ENCODE results near the gene SALL1.

The SALL1 gene

GRCh38 chr16:51150888-51151320 is at the start of gene SALL1:
TSS of gene SALL1 (minus strand) at chr16:51151270. CDS start at chr16:51151241, 29 bp downstream.
- DNase-seq: no peak

DNA sequence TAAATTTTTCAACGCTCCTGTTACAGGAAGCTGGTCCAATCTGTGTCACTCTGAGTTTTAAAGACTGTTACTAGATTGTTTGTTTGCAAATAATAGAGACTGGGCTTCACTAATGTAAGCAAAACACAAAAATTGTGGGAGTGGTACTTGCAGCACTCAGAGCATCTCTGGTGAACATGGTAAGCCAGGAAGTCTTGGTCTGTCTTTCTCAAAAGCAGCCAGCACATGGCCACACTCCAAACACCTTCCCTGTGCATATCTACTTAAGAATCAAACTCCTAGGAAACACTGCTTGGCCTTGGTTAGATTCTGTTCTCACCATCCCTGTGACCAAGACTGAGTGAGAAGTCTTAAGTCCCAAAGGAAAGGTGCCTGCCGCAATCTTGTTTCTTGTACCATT is 49.7 kb upstream of the SALL1 start:
- DNase-seq: no peak

- DNase-seq: no peak
These were observed 47.1 kb upstream of the SALL1 start for GRCh38 chr16:51197953-51198748.

- DNase-seq: no peak
These were observed 42.8 kb upstream of the SALL1 start for GRCh38 chr16:51193879-51194278.

DNA sequence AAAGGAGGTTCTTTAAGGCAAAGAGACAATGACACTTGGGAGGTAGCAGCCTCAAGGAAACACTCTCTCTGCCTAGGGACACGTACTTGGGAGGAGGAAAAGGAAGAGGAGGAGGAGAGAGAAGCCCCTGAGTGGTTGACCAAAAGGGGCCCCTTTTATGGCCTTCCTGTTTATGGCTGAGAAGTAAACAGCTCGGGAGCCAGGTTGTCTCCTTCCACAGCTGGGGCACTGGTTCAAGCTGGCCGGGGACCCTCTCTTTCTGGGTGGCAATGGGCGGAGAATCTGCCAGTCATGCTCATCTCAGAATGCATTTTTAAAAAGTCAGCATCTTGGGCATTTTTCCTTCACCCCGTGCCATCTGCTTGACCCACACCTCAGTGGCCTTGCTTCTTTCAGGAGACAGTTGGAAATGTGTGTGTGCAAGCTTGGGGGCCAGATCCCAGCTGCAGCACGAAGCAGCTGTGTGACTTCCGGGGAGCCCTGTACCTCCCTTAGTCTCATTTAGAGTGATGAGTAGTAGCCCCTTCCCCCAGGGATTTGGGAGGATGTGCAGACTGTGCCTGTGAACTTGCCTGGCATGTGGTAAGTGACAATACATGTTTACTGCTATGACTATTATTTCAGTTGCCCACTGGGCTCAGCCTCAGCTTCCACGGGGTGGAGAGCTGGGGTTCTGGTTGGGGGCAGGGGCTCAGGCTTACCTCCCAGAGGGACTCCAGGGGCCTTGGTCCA is 33.8 kb upstream of the SALL1 start:
- no peak for DNase-seq

- no peak for DNase-seq
These were observed 30.4 kb upstream of the SALL1 start for GRCh38 chr16:51181503-51181811.

GRCh38 chr16:51180719-51181502 is 29.8 kb upstream of the SALL1 start:
- DNase-seq: no peak

DNA sequence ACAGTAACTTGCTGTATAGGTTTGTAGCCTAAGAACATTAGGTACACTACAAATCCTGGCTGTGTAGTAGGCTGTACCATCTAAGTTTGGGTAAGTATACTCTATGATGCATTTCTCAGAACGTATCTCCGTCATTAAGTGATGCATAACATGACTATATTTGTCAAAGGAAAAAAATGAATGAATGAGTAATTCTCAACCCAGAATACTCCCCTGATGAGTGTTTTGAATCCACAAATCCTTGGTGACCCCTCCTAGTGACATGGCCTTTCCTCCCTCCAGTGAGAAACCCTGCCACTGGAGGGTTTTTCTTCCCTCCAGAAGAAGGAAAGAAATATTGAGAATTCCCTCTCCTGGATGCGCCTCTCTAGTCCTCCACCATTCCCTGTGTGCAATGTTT is 24.0 kb upstream of the SALL1 start:
- DNase-seq: no peak

DNA sequence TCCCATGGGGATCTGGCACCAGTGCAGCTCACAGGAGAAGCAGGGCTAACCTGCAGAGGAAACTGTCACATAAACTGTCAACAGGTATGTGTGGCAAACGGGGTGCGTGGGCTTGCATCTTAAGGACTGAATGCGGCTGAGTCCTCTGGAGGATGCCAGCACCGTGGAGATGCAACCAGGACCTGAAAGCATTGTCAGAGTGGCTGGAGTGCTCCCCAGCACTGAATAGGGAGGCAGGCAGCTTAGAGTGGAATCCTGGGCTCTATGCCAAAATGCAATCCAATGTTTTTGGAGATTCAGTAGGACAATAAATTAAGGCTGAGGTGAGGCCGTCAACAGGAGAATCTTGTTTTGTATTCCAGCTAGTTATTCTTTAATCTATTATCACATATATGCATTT is 21.3 kb upstream of the SALL1 start:
- no peak for DNase-seq

GRCh38 chr16:51168755-51169154 is 17.7 kb upstream of the SALL1 start:
- no peak for DNase-seq

DNA sequence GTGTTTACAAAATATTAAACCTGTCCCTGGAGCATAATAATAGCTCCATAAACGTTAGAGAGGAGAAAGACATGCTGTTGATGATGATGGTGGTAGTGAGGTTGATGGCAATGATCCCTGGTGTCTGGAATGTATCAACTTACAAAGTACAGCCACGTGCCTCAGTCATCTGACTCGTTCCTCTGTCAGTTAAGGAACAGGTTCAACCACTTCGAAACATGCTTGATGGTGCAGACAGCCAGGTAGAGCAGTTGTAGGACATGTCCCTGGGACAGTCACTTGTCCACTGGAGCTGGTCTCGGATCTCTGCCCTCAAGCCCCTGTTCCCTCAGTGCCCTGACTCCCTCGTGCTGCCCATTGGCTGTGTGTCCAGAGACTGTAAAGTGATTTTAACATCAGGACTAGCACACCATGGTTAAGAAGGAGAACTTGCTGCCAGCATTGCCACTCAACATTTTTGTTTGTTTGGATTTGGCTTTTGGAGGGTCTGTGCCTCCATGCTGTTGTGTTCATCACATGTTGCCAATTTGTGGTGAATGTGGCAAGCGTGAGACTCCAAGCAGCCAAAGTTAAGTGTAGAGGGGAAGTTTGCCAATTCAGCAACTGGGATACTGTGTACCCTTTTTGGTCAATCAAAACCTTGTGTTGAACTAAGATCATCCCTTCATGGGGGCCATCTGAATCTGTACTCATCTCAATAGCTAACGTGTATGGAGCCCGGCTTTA is 16.3 kb upstream of the SALL1 start:
- peak; percentile 36 for DNase-seq

DNA sequence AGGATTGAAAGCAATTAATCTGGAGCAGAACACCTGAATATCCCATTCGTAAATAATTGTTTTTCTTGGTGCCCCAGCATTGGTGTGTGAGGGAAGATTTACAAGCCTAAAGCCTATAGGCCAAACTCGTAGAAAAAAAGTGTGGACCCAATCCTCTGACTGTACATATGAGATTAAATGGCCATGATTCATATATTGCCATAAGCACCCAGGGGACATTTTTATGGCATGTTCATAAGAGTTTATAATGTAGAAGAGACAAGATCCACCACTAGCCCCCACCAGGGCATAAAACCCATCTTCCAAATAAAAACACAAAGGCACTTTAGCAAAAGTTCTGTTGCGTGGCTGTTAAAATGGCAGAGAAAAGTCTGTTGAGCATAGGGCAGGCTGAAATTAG is 15.5 kb upstream of the SALL1 start:
- DNase-seq: no peak

GRCh38 chr16:51166091-51166490 is 15.0 kb upstream of the SALL1 start:
- no peak for DNase-seq

DNA sequence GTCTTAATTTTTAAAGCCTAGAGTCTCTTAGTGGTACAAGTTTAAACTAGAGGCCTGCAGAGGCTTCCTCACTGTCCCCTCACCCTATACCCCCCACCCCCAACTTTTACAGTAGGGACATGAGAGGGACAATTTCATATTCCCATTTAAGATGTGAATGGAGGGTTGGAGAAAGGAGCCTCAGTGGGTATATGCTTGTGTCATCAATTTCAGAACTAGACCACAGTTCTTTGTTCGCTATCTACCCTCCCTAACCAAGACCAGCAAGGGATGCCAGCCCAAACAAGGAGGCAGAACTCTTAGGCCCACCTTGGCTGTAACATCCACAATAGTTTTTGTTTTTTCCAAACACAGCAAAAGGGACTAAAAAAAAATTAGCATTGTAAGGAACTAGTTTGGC is 14.0 kb upstream of the SALL1 start:
- no peak for DNase-seq

GRCh38 chr16:51164574-51164973 is 13.5 kb upstream of the SALL1 start:
- DNase-seq: no peak

GRCh38 chr16:51163894-51164566 is 13.0 kb upstream of the SALL1 start:
- no peak for DNase-seq

DNA sequence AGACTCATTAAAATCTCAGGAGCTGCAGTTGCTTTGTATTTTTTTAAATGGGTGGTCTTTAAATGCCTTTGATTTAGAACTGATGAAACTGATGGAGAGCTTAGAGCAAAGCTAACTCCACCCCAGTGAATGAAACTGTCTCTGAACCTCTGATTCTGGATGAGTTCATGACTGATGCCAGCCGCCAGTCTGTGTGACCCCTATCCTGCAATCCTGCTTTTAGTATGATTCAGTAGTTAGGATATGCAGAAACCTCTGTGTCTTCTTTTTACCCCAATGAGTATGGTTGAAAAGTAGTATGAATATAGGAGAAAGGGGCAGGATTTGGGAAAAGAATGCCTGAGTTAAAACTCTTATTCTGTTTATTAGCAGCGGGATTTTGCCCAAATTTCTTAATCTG is 12.3 kb upstream of the SALL1 start:
- DNase-seq: no peak

- DNase-seq: no peak
These were observed 10.5 kb upstream of the SALL1 start for GRCh38 chr16:51161440-51162195.

- no peak for DNase-seq
These were observed 8.8 kb upstream of the SALL1 start for GRCh38 chr16:51159865-51160264.

DNA sequence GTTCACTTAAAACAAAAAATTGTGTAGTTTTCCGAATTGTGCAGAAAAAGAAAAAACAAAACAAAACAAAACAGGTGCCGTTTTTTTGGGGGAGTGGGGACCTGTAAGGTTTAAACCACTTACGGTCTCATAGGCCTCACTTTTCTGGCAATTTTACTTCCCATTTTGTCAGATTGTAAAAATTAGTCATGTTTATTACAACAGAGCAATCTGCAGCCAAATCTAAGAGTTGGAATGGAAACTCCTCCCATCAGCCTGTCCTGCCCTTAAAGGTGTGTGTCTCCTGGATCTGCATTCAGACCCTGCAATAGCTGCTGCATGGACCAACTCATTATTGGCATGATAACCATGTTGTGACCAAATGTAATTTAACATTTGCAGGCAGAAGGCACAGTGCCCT is 8.2 kb upstream of the SALL1 start:
- DNase-seq: no peak

GRCh38 chr16:51157698-51158097 is 6.6 kb upstream of the SALL1 start:
- DNase-seq: no peak

DNA sequence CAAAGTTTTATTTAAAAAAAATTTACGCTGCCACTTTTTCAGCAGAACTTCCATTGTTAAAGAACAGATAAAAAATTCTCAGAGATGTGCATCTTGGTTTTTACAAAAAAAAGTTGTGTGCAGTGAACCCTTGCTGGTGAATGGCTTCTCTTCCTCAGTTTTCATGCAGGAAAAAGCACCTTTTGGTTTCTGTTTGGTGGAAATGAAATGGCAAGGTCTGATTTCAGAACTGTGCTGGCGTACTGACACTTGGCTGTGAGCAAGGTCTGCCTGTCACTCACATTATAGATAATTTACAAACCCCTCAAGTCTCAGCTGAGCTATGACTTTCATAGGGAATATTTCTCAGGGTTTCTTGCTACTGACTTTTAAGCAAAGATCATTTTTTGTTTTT is 5.7 kb upstream of the SALL1 start:
- DNase-seq: no peak

Data from DMS153 (cell line).